GM12878 (cell line): Measurements from ENCODE around the gene SSMEM1. TPM values are rescaled to one million over a fixed set of nuclear protein-coding genes. Genes with fewer than 3 reads are reported as not detected.
A peak's percentile ranks its signal among the peaks of the same experiment; 100 is the strongest.
"Not testable (repeated sequence)": the region's sequence is repeated elsewhere in the genome, so short reads cannot be mapped to it uniquely, and the experiment has no call there.

Source experiments
- ATAC-seq: fragments of 200-7000 bp; cut with Tn5 transposase; 3 replicates; pipeline ENCODE4 v1.9.1; 2020; ENCODE audit warnings: mild to moderate bottlenecking, moderate library complexity
- BruUV-seq: library from RNA; stranded (reverse); fragments of 400-500 nt; replicated peaks from 2 replicates; lab custom pipeline; 2021; lab: Mats Ljungman, UMichigan
- CTCF ChIA-PET: fragments of 300-600 bp; sonication (Branson Sonifier 250); formaldehyde crosslinking; extraction: SDS; loops from one replicate; lab custom pipeline; 2021; ENCODE audit warnings: inconsistent platforms; lab: Yijun Ruan, JAX
- POLR2A ChIA-PET: fragments of 350-600 bp; formaldehyde crosslinking; extraction: SDS; loops from one replicate; lab custom pipeline; 2021; ENCODE audit warnings: inconsistent platforms; lab: Charles Lee
- RAD21 ChIA-PET: fragments of 300-600 bp; sonication (Branson Sonifier 250); formaldehyde crosslinking; loops from one replicate; lab custom pipeline; 2023; ENCODE audit warnings: antibody characterized with exemption; ENCODE audit not compliant: unreplicated experiment; lab: Charles Lee
- SMC1A ChIA-PET: fragments of 300-600 bp; sonication (Branson Sonifier 250); formaldehyde crosslinking; loops from one replicate; lab custom pipeline; 2023; ENCODE audit not compliant: unreplicated experiment, uncharacterized antibody; lab: Charles Lee
- DNase-seq: peaks from one replicate; pipeline ENCODE4 v3.0.0-alpha.2; 2011; ENCODE audit warnings: low read depth, low spot score
- FAIRE-seq: peaks from 3 replicates; lab custom pipeline; 2011; peaks lifted over from hg19 to GRCh38; lab: Jason Lieb, UNC
- H2AFZ ChIP-seq: 2 replicates; pipeline ENCODE4 v1.6.0; 2011; ENCODE audit warnings: low read depth, low read length, control low read depth; ENCODE audit not compliant: control insufficient read depth
- H3K27ac ChIP-seq: 2 replicates; pipeline ENCODE4 v1.5.1; 2011; ENCODE audit warnings: control low read depth; ENCODE audit not compliant: control insufficient read depth, insufficient read depth
- H3K27me3 ChIP-seq, 2 experiments: replicated peaks in 1 of 2; 2 replicates each; pipeline versions ENCODE4 v1.6.0 to v1.6.1; 2011; ENCODE audit warnings: low read length in 1 of 2; ENCODE audit not compliant: control insufficient read depth in 2 of 2, insufficient read depth in 2 of 2
- H3K36me3 ChIP-seq, 2 experiments: 2 replicates each; pipeline ENCODE4 v1.5.1; 2011; ENCODE audit warnings: low read length in 1 of 2; ENCODE audit not compliant: control insufficient read depth in 2 of 2, insufficient read depth in 2 of 2
- H3K4me1 ChIP-seq: 2 replicates; pipeline ENCODE4 v1.6.1; 2011; ENCODE audit warnings: mild to moderate bottlenecking, low read length, moderate library complexity, mixed read lengths; ENCODE audit not compliant: control insufficient read depth, insufficient read depth
- H3K4me2 ChIP-seq: 2 replicates; pipeline ENCODE4 v1.6.0; 2011; ENCODE audit warnings: control low read depth; ENCODE audit not compliant: control insufficient read depth, insufficient read depth
- H3K4me3 ChIP-seq: fragments of 200-600 bp; sonication (generic); 2 replicates; pipeline ENCODE4 v1.5.1; 2016
- H3K79me2 ChIP-seq: 2 replicates; pipeline ENCODE4 v1.6.0; 2011; ENCODE audit warnings: low read length; ENCODE audit not compliant: control insufficient read depth, insufficient read depth
- H3K9ac ChIP-seq: 2 replicates; pipeline ENCODE4 v1.8.0; 2011; ENCODE audit warnings: low read length, control low read depth, mixed read lengths; ENCODE audit not compliant: control insufficient read depth, insufficient read depth
- H3K9me3 ChIP-seq: replicated peaks from 3 replicates; pipeline ENCODE4 v1.5.1; 2011; ENCODE audit warnings: mild to moderate bottlenecking, low read length; ENCODE audit not compliant: control insufficient read depth, insufficient read depth
- H4K20me1 ChIP-seq: 2 replicates; pipeline ENCODE4 v1.6.0; 2011; ENCODE audit not compliant: control insufficient read depth, insufficient read depth
- EED ChIP-seq: sonication (generic); IDR thresholded peaks from 2 replicates; pipeline ENCODE4 v1.6.1; 2016; ENCODE audit warnings: antibody characterized with exemption, low read depth
- EGR1 ChIP-seq, 2 experiments: IDR thresholded peaks; 1 replicate in 1 of 2; 2 replicates in 1 of 2; pipeline ENCODE4 v1.6.1; 2011 to 2012; ENCODE audit warnings: low read depth in 2 of 2, low read length in 2 of 2, borderline replicate concordance in 1 of 2, mild to moderate bottlenecking in 1 of 2, moderate library complexity in 1 of 2
- IKZF2 ChIP-seq, 2 experiments: fragments of 450-650 bp; IDR thresholded peaks; 2 replicates each; pipeline ENCODE4 v1.6.1; 2017; ENCODE audit warnings: mild to moderate bottlenecking in 2 of 2, moderate library complexity in 2 of 2
- JUNB ChIP-seq: IDR thresholded peaks from 2 replicates; pipeline ENCODE4 v1.6.1; 2016; ENCODE audit warnings: antibody characterized with exemption, mild to moderate bottlenecking
- NR2C2 ChIP-seq: IDR thresholded peaks from 2 replicates; pipeline ENCODE4 v1.6.1; 2011; ENCODE audit warnings: borderline replicate concordance, low read depth; ENCODE audit not compliant: control insufficient read depth, insufficient read length
- RUNX3 ChIP-seq: IDR thresholded peaks from 2 replicates; pipeline ENCODE4 v1.6.1; 2012; ENCODE audit warnings: low read length, inconsistent platforms
- SRF ChIP-seq, 2 experiments: IDR thresholded peaks; 2 replicates each; pipeline ENCODE4 v1.6.1; 2011; ENCODE audit warnings: low read depth in 2 of 2, low read length in 2 of 2, mild to moderate bottlenecking in 1 of 2, moderate library complexity in 1 of 2
- TARDBP ChIP-seq: IDR thresholded peaks from 2 replicates; pipeline ENCODE4 v1.6.1; 2016; ENCODE audit warnings: borderline replicate concordance
- WGBS: methylation state at CpG from one replicate; pipeline ENCODE4 v1.1.6; 2016; ENCODE audit warnings: low lambda C conversion rate; ENCODE audit not compliant: insufficient replicate concordance, insufficient coverage; ENCODE audit errors: missing lambda C conversion rate; 5-methylcytosine and 5-hydroxymethylcytosine counted together
- in situ Hi-C: fragments of 300-500 bp; cut with MboI; formaldehyde crosslinking; loops from 9 replicates; pipeline ENCODE4 v1.14.3; 2018; ENCODE audit warnings: mixed read lengths
- intact Hi-C: fragments of 100-400 bp; cut with micrococcal nuclease; formaldehyde crosslinking; loops from one replicate; pipeline ENCODE4 v1.14.2; 2022; ENCODE audit not compliant: unreplicated experiment
- polyA plus RNA-seq, 11 experiments: library from polyadenylated mRNA; depleted of rRNA in 4 of 11; unstranded in 6 of 11; stranded (reverse) in 5 of 11; fragments of >200 nt; fragmentation: Nextera tagmentation in 4 of 11; fragmentation: Illumina TruSeq in 1 of 11; extraction: Ambion mirVana in 4 of 11; extraction: Trizol in 1 of 11; gene quantifications; 1 replicate in 1 of 11; 2 replicates in 10 of 11; pipeline versions ENCODE4 v1.2.1 to v1.2.3, GENCODE V29; 2011 to 2016; ENCODE audit warnings: inconsistent platforms in 2 of 11, missing spikeins in 2 of 11, low read depth in 1 of 11
- total RNA-seq, 4 experiments: library from RNA; depleted of rRNA in 3 of 4; stranded (reverse); fragments of >200 nt in 3 of 4; fragmentation: Illumina TruSeq in 1 of 4; extraction: Trizol in 1 of 4; gene quantifications; 2 replicates each; pipeline versions ENCODE4 v1.2.1 to v1.2.3, GENCODE V29; 2013 to 2021
- TF ChIP-seq, protein P1 (sequence below): IDR thresholded peaks from 2 replicates; pipeline ENCODE4 v1.6.1; 2012; ENCODE audit warnings: low read depth, low read length, improper control_type of control experiment

SSMEM1 gene
- total and polyA plus RNA-seq, 10 of the 15 experiments (the other 5 are each of a cell fraction or from before 2014, with no cell fraction given) = not detected

DNA sequence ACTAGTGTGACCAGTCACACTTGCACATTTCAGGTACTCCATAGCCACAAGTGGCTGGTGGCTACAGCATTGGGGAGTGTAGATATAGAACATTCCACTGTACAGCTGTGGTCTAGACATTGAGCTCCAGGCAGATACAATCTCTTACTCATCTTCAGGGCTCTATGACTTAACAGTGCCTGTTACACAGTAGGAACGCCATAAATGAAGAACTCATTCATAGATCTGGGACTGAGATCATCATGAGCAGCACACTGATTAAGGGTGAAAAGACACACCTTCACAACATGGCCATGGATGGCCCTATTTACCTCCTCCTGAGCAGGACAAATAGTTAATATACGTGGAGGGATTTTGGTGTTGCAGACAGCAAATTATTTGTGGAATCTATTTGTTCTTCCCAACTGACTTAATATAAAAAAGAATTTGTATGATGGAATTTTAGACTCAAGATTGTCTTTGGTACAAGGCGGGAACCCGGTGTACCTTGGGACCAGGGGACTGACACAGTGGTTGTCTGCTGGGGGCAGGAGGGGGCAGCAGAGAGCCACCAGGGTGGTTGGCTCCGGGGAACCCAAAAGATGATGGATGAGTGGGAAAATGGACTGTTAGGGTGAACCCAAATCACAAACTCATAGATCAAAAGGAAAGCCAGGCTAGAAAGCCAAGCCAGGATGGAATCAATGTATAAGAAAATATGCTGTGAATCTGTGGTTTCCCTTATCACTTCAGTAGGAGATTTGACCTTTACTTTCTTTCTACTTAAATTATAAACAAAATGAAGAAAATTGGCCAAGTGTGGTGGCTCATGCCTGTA lies 34.7 kb downstream of the SSMEM1 start (continued):
- TF ChIP-seq SRF (IDR thresholded peaks at IDR 0.05; ENCODE audit: low read depth in 2 of 2, low read length in 2 of 2) (no peak), TARDBP (no peak), RUNX3 (peak; percentile 57; the same call in 1 of the 2 replicates), EED (no peak), EGR1 (IDR thresholded peaks at IDR 0.05; ENCODE audit: borderline replicate concordance in 1 of 2, low read depth in 2 of 2, low read length in 2 of 2) (no peak), NR2C2 (no peak)
- TF ChIP-seq, protein P1, sequence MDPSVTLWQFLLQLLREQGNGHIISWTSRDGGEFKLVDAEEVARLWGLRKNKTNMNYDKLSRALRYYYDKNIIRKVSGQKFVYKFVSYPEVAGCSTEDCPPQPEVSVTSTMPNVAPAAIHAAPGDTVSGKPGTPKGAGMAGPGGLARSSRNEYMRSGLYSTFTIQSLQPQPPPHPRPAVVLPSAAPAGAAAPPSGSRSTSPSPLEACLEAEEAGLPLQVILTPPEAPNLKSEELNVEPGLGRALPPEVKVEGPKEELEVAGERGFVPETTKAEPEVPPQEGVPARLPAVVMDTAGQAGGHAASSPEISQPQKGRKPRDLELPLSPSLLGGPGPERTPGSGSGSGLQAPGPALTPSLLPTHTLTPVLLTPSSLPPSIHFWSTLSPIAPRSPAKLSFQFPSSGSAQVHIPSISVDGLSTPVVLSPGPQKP = no peak

- DNase-seq, in situ Hi-C loops, H3K27me3 ChIP-seq, BruUV-seq, H3K9ac ChIP-seq, H3K27ac ChIP-seq, H3K4me2 ChIP-seq, H3K79me2 ChIP-seq, POLR2A ChIA-PET, H2AFZ ChIP-seq, H3K4me1 ChIP-seq, H3K36me3 ChIP-seq, H3K9me3 ChIP-seq, H4K20me1 ChIP-seq, H3K4me3 ChIP-seq: not testable (repeated sequence)
- peak; percentile 64 for FAIRE-seq
- ATAC-seq = peak; percentile 65
- WGBS = 0% methylated on average over 1 of the region's 1 CpG
- intact Hi-C loops = loop anchor here (5.0 kb wide), 6 partner anchors 69 to 589 kb away; partner anchors contain the start of gene MEST
- CTCF ChIA-PET = interaction anchor here (0.6 to 7.3 kb wide), 29 partner anchors 10 to 1256 kb away, joined by 3 to 62 read pairs (median 4); no protein-coding TSS in a partner anchor
- TF ChIP-seq JUNB = peak; percentile 69
- TF ChIP-seq EED = 0 out of 2 replicates have a peak, but pooled peaks have one; percentile 33
- peak in 1 of 2 experiments; percentile 27; a peak in 1 of 4 replicates for TF ChIP-seq IKZF2 (IDR thresholded peaks at IDR 0.05)
- TF ChIP-seq, all 136 proteins: peak for 3; not testable (repeated sequence) for 133
- SMC1A ChIA-PET = interaction anchor here (0.6 to 1.9 kb wide), 22 partner anchors 14 to 588 kb away, joined by 3 to 16 read pairs (median 3); partner anchors contain the start of gene KLHDC10
- RAD21 ChIA-PET = interaction anchor here (0.7 to 4.4 kb wide), 5 partner anchors 76 to 515 kb away, joined by 3 to 32 read pairs (median 3); partner anchors contain the start of gene CEP41
These were observed 35.8 kb downstream of the SSMEM1 start for GRCh38 chr7:130243486-130243885.

GRCh38 chr7:130246491-130246890 lies 38.8 kb downstream of the SSMEM1 start:
- CTCF ChIA-PET = interaction anchor here (1.1 to 7.3 kb wide), 2 partner anchors 69 to 511 kb away, joined by 3 to 62 read pairs; no protein-coding TSS in a partner anchor
- not testable (repeated sequence) for FAIRE-seq, BruUV-seq

More at GRCh38 chr7:130246491-130246890, 38.8 kb downstream of the SSMEM1 start:
- H3K36me3 ChIP-seq, H3K4me1 ChIP-seq, POLR2A ChIA-PET, H3K4me3 ChIP-seq, H2AFZ ChIP-seq, in situ Hi-C loops, H3K27me3 ChIP-seq, H3K9ac ChIP-seq, ATAC-seq, H3K79me2 ChIP-seq, H3K4me2 ChIP-seq, intact Hi-C loops, H3K27ac ChIP-seq, H3K9me3 ChIP-seq, DNase-seq, RAD21 ChIA-PET, H4K20me1 ChIP-seq: not testable (repeated sequence)
- SMC1A ChIA-PET = interaction anchor here (1.1 to 1.4 kb wide), 3 partner anchors 9 to 511 kb away, joined by 3 to 7 read pairs (median 4); no protein-coding TSS in a partner anchor
- 35% methylated on average over 1 of the region's 1 CpG for WGBS
